Body of pancreas (tissue), 4 donors: ENCODE results near the gene TTC4.

ENCODE experiments used
- CTCF ChIP-seq, 7 experiments: fragments of 450-650 bp in 4 of 7; fragments of 200-600 bp in 3 of 7; sonication (generic) in 3 of 7; IDR thresholded peaks; one replicate each; pipeline ENCODE4 v1.5.1; 2016 to 2019; ENCODE audit warnings: antibody characterized with exemption in 7 of 7
- POLR2A ChIP-seq, 3 donors: fragments of 450-650 bp; IDR thresholded peaks; one replicate each; pipeline ENCODE4 v1.6.1; 2016; ENCODE audit warnings: antibody characterized with exemption in 3 of 3, mild to moderate bottlenecking in 2 of 3

GRCh38 chr1:54738244-54738643 lies 22.6 kb downstream of the TTC4 start:
- TF ChIP-seq CTCF (IDR thresholded peaks at IDR 0.05) (no peak), POLR2A (IDR thresholded peaks at IDR 0.05) (no peak)
